ENCODE measurements around the gene LDB1. TPM values are rescaled to one million over a fixed set of nuclear protein-coding genes. Genes with fewer than 3 reads are reported as not detected.

LDB1 gene
- total RNA-seq, 1 experiment from 2014 or later: 63.9 TPM

DNA sequence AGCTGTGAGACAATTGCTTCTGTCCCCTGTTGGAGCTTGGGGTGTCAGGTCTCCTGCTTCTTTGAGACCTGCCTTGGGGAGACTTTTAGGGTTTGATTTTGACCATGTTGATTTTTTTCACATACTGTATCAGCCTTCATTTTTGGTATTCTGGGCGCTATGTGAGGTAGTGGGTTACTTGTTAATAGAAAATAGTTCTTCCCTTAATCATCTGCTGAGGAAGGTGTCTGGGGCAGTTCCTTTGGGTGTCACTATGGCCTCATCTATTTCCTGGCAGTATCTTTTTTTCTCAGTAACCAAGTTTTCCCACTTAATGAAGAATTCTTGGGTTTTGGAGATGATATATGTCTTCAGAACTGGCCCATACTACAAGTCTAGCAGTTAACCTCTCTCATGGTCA, 27.4 kb upstream of the LDB1 start:
- Histone ChIP-seq H3K4me1 (ENCODE audit: control insufficient read depth in 1 of 2, insufficient read depth in 2 of 2, low read length in 2 of 2) (peaks cover 19 to 43% of the 10 kb centered on the region in 2 experiments), H3K4me3 (replicated peaks in 1 of 2; ENCODE audit: low read depth in 1 of 2, low read length in 2 of 2) (no peak overlapping the region), H3K79me2 (ENCODE audit: insufficient read depth, low read length) (peaks cover 73% of the 10 kb centered on the region), H3K36me3 (ENCODE audit: control insufficient read depth in 1 of 2, insufficient read depth in 2 of 2, low read length in 2 of 2) (peaks cover 44 to 73% of the 10 kb centered on the region in 2 experiments; a peak in 3 of 4 replicates), H3K4me2 (ENCODE audit: low read length) (no peak overlapping the region), H3K27ac (ENCODE audit: low read depth, low read length) (no peak overlapping the region), H2AFZ (ENCODE audit: low read depth, low read length, poor library complexity, severe bottlenecking) (no peak overlapping the region), H3K9me3 (ENCODE audit: control insufficient read depth in 1 of 2, insufficient read depth in 1 of 2, low read depth in 1 of 2, low read length in 2 of 2) (no peaks in the 10 kb centered on the region), H4K20me1 (ENCODE audit: insufficient read depth) (peaks cover 25% of the 10 kb centered on the region; the same call in 1 of the 2 replicates), H3K9me2 (ENCODE audit: insufficient read depth) (no peaks in the 10 kb centered on the region), H3K27me3 (ENCODE audit: insufficient read depth, low read length) (no peaks in the 10 kb centered on the region), H3K9ac (ENCODE audit: low read length) (no peak overlapping the region)
- no TSS peak for BruUV-seq (replicated peaks)
- ATAC-seq (no peak), DNase-seq (ENCODE audit: low read depth, low spot score) (no peak)
- intact Hi-C loops (cut with micrococcal nuclease): no loop called here
- no peak for TF ChIP-seq FOSL1 (IDR thresholded peaks at IDR 0.05; ENCODE audit: low read depth)
- no peak for TF ChIP-seq POLR2AphosphoS5 (IDR thresholded peaks at IDR 0.05; ENCODE audit: low read depth, low read length)
- TF ChIP-seq, protein P1, sequence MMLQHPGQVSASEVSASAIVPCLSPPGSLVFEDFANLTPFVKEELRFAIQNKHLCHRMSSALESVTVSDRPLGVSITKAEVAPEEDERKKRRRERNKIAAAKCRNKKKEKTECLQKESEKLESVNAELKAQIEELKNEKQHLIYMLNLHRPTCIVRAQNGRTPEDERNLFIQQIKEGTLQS (IDR thresholded peaks at IDR 0.05): no peak
- TF ChIP-seq, protein P2, sequence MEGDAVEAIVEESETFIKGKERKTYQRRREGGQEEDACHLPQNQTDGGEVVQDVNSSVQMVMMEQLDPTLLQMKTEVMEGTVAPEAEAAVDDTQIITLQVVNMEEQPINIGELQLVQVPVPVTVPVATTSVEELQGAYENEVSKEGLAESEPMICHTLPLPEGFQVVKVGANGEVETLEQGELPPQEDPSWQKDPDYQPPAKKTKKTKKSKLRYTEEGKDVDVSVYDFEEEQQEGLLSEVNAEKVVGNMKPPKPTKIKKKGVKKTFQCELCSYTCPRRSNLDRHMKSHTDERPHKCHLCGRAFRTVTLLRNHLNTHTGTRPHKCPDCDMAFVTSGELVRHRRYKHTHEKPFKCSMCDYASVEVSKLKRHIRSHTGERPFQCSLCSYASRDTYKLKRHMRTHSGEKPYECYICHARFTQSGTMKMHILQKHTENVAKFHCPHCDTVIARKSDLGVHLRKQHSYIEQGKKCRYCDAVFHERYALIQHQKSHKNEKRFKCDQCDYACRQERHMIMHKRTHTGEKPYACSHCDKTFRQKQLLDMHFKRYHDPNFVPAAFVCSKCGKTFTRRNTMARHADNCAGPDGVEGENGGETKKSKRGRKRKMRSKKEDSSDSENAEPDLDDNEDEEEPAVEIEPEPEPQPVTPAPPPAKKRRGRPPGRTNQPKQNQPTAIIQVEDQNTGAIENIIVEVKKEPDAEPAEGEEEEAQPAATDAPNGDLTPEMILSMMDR (IDR thresholded peaks at IDR 0.05 in 2 of 3, conservative IDR thresholded peaks at IDR 0.05 in 1 of 3; ENCODE audit: borderline replicate concordance in 1 of 3, insufficient read depth in 1 of 3, low read depth in 2 of 3, low read length in 2 of 3): no peak
- TF ChIP-seq ZFX (IDR thresholded peaks at IDR 0.05): no peak
- TF ChIP-seq ELF1 (IDR thresholded peaks at IDR 0.05; ENCODE audit: borderline replicate concordance, low read depth): no peak
- no peak for TF ChIP-seq POLR2A (IDR thresholded peaks at IDR 0.05; ENCODE audit: borderline replicate concordance, extremely low read depth, insufficient read depth, insufficient read length)
- TF ChIP-seq CEBPB (IDR thresholded peaks at IDR 0.05; ENCODE audit: low read depth): no peak
- no peak for TF ChIP-seq EGR1 (IDR thresholded peaks at IDR 0.05; ENCODE audit: low read depth)
- TF ChIP-seq ZNF274 (IDR thresholded peaks at IDR 0.05; ENCODE audit: low read depth, low read length): no peak
- no peak for TF ChIP-seq SIN3A (IDR thresholded peaks at IDR 0.05; ENCODE audit: low read depth)
- no peak for TF ChIP-seq RAD21 (IDR thresholded peaks at IDR 0.05; ENCODE audit: low read depth)
- TF ChIP-seq TCF7L2 (IDR thresholded peaks at IDR 0.05; ENCODE audit: borderline replicate concordance, extremely low read depth, insufficient read depth, insufficient read length): no peak
- POLR2A ChIA-PET: no interaction called here
- RAD21 ChIA-PET (ENCODE audit: low non-redundant PET in 1 of 2, low total read pairs in 2 of 2, uncharacterized antibody in 2 of 2, unreplicated experiment in 2 of 2): interaction anchor here in 1 of 2 experiments (0.6 kb wide), 1 partner anchor 11 kb away, joined by 6 read pairs; no protein-coding TSS in a partner anchor
- CTCF ChIA-PET: no interaction called here

All from HCT116 (cell line).